LNCAP (cell line): Measurements from ENCODE around the gene PDE2A.
A peak's percentile ranks its signal among the peaks of the same experiment; 100 is the strongest.

Experiments
- TF ChIP-seq, protein P1 (sequence below): fragments of 450-650 bp; IDR thresholded peaks from 2 replicates; pipeline ENCODE4 v1.5.1; 2017; ENCODE audit warnings: mild to moderate bottlenecking

The PDE2A gene

DNA sequence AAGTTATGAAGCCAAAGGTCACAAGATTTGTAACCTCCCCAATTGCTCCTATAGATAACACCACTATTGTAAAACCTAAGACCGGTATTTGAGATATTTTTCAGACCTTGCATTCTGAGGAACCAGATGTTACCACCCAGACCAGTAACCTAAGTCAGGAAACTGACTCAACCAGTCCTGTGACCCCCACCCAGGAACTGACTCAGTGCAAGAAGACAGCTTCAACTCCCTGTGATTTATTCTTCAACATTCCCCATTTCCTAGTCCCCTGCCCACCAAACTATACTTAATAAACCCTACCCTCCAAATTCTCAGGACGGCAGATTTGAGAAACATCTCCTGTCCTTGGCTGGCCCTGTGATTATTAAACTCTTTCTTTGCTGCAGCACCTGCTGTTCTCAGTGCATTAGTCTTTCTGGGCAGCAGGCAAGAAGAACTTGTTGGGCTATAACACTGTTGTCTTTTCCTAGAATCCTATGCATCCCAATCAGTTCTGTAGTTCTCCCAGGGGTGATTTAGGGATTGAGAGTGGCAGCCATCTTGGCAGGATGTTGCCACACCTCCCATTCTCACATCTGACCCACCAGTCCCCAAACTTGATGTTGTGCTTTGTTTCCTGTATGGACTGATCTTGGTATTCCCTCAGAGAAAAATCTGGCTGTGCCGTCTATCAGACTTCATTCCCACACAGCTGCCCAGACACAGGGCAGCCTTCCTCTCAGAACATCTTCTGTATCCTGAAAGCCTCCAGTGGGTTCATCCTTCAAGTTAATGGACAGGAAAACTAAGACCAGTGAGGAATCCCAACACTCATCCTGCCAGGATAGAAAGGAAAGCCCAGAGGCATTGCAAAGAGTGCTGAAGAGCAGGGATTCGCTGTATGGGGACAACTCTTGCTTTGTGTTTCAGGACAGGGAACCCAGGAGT, 104.0 kb downstream of the PDE2A start:
- TF ChIP-seq, protein P1, sequence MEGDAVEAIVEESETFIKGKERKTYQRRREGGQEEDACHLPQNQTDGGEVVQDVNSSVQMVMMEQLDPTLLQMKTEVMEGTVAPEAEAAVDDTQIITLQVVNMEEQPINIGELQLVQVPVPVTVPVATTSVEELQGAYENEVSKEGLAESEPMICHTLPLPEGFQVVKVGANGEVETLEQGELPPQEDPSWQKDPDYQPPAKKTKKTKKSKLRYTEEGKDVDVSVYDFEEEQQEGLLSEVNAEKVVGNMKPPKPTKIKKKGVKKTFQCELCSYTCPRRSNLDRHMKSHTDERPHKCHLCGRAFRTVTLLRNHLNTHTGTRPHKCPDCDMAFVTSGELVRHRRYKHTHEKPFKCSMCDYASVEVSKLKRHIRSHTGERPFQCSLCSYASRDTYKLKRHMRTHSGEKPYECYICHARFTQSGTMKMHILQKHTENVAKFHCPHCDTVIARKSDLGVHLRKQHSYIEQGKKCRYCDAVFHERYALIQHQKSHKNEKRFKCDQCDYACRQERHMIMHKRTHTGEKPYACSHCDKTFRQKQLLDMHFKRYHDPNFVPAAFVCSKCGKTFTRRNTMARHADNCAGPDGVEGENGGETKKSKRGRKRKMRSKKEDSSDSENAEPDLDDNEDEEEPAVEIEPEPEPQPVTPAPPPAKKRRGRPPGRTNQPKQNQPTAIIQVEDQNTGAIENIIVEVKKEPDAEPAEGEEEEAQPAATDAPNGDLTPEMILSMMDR, result no peak

DNA sequence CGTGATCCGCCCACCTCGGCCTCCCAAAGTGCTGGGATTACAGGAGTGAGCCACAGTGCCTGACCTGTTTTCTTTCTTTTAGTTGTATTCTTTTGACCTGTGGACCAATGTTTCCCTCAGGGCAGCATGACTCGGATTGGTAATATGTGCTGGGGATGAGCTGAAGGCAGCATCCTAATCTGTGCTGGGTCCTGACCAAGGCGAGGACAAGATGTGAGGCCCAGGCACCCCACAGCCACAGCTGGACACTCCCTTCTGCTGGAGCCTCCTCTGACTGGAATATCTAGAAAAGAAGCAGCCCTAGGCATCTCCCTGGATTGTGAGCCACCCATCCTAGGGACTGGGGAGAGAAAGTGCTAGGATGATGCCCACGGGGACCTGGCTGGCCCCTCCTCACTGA, 105.4 kb downstream of the PDE2A start:
- TF ChIP-seq, protein P1, result no peak

DNA sequence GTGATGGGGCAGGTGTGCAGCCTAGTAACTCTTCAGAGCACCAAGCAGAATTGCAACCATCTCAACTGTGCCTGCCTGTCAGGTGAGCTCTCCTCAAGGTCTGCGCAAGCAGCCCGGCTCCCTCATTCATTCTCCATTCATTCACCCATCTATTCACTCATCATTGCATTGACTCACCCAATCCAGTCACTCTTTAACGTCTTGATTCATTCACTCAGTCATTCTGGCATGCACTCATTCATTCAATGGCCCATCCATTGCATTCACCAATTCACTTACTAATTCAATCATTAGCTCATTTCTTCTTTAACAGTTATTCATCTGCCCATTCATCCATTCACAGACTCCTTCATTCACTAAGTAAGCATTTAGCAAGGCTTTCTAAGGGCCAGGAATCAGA, 111.8 kb downstream of the PDE2A start:
- TF ChIP-seq, protein P1, result no peak

DNA sequence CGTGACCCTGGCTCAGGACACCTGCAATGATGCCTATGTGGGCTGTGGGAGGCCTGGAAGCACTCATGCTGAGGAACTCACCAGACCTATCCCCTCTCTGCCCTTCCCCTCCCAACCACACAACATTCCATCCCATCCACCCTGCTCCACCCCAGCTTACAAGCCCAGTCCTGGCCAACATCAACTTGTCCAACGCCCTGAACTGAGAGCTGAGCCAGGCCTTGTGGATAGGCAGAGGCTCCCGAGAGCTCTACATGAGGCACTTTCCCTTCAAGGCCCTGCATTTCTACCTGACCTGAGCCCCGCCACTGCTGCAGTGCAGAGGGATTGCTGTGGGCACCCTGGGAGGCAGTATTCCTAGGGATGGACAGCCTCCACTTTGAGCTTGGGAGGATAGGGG, 112.4 kb downstream of the PDE2A start:
- TF ChIP-seq, protein P1, result no peak

DNA sequence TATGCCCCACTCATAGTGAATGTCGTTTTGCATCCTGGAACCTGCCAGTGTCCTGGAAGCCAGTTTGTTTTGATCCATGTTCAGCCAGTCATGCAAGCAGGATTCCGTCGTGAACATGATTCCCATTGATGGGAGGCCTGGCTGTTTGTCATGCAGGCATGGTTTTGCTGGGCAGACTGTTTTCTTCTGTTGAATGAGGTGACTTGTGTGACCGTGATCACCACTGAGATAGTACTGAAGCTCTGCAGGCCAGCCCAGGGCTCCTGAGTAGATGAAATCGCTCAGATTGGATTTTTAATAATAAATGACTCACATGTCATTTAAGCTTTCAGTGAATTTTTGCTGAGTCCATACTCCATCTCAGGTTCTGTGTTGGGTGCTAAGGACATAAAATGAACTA, 117.8 kb downstream of the PDE2A start:
- TF ChIP-seq, protein P1, result no peak

DNA sequence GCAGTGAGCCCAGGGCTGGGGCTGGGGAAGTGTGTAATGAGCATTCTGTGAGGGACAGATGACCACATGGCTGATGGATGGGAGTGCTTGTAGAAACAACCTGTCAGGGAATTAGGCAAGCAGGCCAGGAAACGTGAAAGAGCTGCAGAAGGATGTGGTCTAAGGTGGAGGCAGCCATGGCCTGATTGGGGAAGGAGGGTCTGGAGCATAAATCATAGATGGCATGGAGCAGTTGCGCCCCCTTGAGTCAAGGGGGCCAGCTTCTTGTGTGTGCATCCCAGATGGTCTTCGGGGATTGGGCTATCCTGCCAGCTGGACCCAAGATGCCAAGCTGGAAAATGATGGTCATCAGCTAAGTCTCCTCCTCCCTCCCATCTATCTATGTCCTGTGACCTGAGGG, 120.5 kb downstream of the PDE2A start:
- TF ChIP-seq, protein P1, result peak; percentile 24; the same call in 1 of the 2 replicates

DNA sequence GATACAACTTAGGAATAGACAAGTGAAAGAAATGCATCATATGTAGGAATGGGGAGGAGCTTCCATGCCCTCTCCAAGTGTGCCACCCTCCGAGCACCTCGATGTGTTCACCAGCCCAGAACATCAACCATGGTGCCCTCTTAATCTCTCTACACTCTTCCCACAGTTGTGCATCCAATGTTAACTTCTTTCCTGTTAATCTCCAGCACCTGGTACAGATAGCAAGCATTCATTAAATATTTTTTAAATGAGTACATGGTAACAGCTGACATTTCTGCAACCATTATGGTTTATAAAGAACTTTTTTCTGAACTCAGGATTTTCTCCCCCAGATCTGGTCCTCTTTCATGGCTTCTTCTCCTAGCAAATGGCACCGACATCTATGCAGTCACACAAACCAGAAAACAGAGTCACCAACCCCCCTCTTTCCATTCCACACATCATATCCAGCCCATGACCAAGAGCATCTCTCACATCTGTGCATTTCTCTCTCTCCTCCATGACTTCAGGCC, 121.8 kb downstream of the PDE2A start:
- TF ChIP-seq, protein P1, result no peak
